SK-N-MC (cell line): ENCODE results near the gene POU2F3.

Experiments
- EZH2 ChIP-seq: fragments of 200-600 bp; sonication (generic); IDR thresholded peaks from one replicate; pipeline ENCODE4 v1.6.1; 2017; ENCODE audit warnings: antibody characterized with exemption
- POLR2AphosphoS5 ChIP-seq: IDR thresholded peaks from 2 replicates; pipeline ENCODE4 v1.6.1; 2012; ENCODE audit warnings: mild to moderate bottlenecking, low read depth, low read length, borderline replicate concordance

DNA sequence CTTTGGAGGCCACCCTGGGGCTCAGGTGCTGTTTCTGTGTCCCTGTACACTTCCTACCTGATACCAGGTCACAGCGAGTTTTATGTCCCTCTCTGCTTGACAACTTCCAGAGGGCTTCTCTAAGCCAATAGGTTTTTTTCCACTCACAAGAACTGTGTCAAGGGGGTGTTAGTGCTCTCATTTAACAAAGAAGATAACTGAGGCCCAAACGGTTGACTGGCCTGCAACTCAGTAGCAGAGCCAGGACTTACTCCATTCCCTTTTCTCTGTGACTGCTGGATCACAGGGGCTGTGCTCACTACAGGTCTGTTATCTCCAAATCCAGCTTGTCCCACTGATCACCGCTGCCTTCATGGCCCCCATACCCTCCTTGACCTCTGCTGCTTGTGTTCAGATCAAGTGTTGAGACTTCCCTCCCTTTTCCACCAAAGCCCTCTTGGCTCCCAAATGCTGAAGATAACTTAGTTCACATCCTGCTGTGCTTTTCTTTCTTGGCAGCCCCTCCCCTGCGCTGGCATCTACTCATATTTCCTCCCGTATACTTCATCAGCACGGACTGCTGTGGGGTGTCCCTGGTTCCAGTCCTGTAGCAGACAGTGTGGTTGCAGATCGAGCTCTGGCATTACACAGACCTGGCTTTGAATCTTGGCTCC is 41.3 kb downstream of the POU2F3 start:
- TF ChIP-seq POLR2AphosphoS5: no peak
- TF ChIP-seq EZH2: no peak
